Spleen (tissue), 11 donors: ENCODE data around the gene PIP4P1. TPM values are rescaled to one million over a fixed set of nuclear protein-coding genes. Genes with fewer than 3 reads are reported as not detected.

Experiments
- DNase-seq: peaks from one replicate; pipeline ENCODE4 v3.0.0-alpha.2; 2020
- H3K27ac ChIP-seq, 8 donors: fragments of 200-600 bp; sonication (generic) in 7 of 8; 1 replicate in 4 of 8; 2 replicates in 4 of 8; pipeline versions ENCODE4 v1.5.0 to v1.8.0; 2016 to 2021; ENCODE audit warnings: inconsistent platforms in 4 of 8, mild to moderate bottlenecking in 4 of 8, moderate library complexity in 1 of 8
- H3K27me3 ChIP-seq, 7 donors: fragments of 200-600 bp; sonication (generic) in 6 of 7; replicated peaks in 1 of 7; 1 replicate in 4 of 7; 2 replicates in 3 of 7; pipeline versions ENCODE4 v1.5.0 to v1.8.0; 2016 to 2021; ENCODE audit warnings: inconsistent platforms in 3 of 7, mild to moderate bottlenecking in 1 of 7
- H3K36me3 ChIP-seq, 6 donors: fragments of 200-600 bp; sonication (generic) in 5 of 6; 1 replicate in 4 of 6; 2 replicates in 2 of 6; pipeline versions ENCODE4 v1.5.0 to v1.8.0; 2016 to 2021; ENCODE audit warnings: inconsistent platforms in 2 of 6
- H3K4me1 ChIP-seq, 6 donors: fragments of 200-600 bp; sonication (generic) in 5 of 6; 1 replicate in 3 of 6; 2 replicates in 3 of 6; pipeline versions ENCODE4 v1.5.0 to v1.8.0; 2016 to 2021; ENCODE audit warnings: inconsistent platforms in 3 of 6
- H3K4me3 ChIP-seq, 8 donors: fragments of 200-600 bp; sonication (generic) in 7 of 8; 1 replicate in 4 of 8; 2 replicates in 4 of 8; pipeline versions ENCODE4 v1.5.0 to v1.8.0; 2016 to 2021; ENCODE audit warnings: inconsistent platforms in 4 of 8, mild to moderate bottlenecking in 4 of 8, moderate library complexity in 2 of 8
- H3K9me3 ChIP-seq, 8 donors: fragments of 200-600 bp; sonication (generic) in 7 of 8; 1 replicate in 4 of 8; 2 replicates in 4 of 8; pipeline versions ENCODE4 v1.5.0 to v1.8.0; 2016 to 2021; ENCODE audit warnings: inconsistent platforms in 4 of 8
- POLR2A ChIP-seq, 3 donors: fragments of 450-650 bp; IDR thresholded peaks; one replicate each; pipeline ENCODE4 v1.5.1; 2017; ENCODE audit warnings: antibody characterized with exemption in 3 of 3, mild to moderate bottlenecking in 1 of 3
- POLR2AphosphoS5 ChIP-seq, 3 donors: sonication (generic); formaldehyde crosslinking; IDR thresholded peaks; one replicate each; pipeline ENCODE4 v1.5.1; 2017; ENCODE audit warnings: antibody characterized with exemption in 3 of 3
- WGBS, 5 donors: extraction: QIAGEN DNeasy Blood & Tissue Kit in 3 of 5; methylation state at CpG; one replicate each; pipeline versions ENCODE4 v1.1.5 to v1.1.7; 2013 to 2018; 5-methylcytosine and 5-hydroxymethylcytosine counted together
- intact Hi-C: fragments of 100-400 bp; cut with DNase I; formaldehyde crosslinking; loops from one replicate; pipeline ENCODE4 v1.15.0; 2023; ENCODE audit warnings: low total_unique reads
- polyA plus RNA-seq, 3 donors: library from polyadenylated mRNA; stranded (reverse); fragments of 200-250 nt; gene quantifications; one replicate each; pipeline ENCODE4 v1.2.1, GENCODE V29; 2013
- total RNA-seq, 7 donors: library from RNA; depleted of rRNA in 3 of 7; stranded (reverse); fragments of >200 nt in 3 of 7; fragmentation: NEBNext Ultra II Directional in 4 of 7; extraction: Animal tissue kit (Norgen Biotek cat#: 25700) in 4 of 7; gene quantifications; one replicate each; pipeline versions ENCODE4 v1.1.0 to v1.2.1, GENCODE V29; 2016 to 2021
- TF ChIP-seq, protein P1 (sequence below), 11 experiments: fragments of 200-600 bp in 7 of 11; fragments of 450-650 bp in 4 of 11; sonication (generic) in 4 of 11; IDR thresholded peaks in 8 of 11; conservative IDR thresholded peaks in 3 of 11; 1 replicate in 7 of 11; 2 replicates in 4 of 11; pipeline versions ENCODE4 v1.4.0 to v1.8.0; 2016 to 2021; ENCODE audit warnings: antibody characterized with exemption in 11 of 11, inconsistent platforms in 4 of 11, mild to moderate bottlenecking in 1 of 11
- donor health status: healthy with polysubstance abuse.
- donor health status: DM: no; HTN: no; CAD: no; lungs with moderate emphysema.
- donor health status: DM: no; HTN: no; CAD: no.
- donor health status: Bipolar disorder and iron deficiency.
- donor health status: healthy.
- donor health status: DM: no; HTN: no; CAD: no.
- donor health status: DM: yes; HTN: yes; CAD: no.

PIP4P1 gene
- total and polyA plus RNA-seq, 10 donors = 32.5 to 79.6 (median 39.5) TPM

DNA sequence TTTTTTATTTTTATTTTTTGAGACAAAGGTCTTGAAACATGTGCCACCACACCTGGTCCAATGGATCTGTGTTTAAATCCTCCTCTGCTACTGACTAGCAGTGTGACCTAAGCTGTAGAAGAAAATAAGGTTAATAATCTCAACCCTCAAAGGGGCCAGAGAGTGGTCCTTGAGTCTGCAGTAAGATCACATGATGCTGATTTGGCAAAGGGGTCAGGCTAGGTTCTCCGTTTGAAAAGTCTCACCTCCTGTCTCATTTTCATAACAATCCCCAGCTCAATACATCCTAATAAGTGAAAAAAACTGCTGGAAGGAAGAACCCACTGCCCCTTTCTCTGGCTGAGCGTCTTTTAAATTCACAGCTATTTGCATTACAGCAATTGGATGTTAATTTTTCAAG, 40.0 kb downstream of the PIP4P1 start:
- 56 to 78% (median 74%) methylated on average over 2 of the region's 2 CpGs for WGBS, 5 donors
- no peak for DNase-seq
- no peak overlapping the region for H3K4me3 ChIP-seq
- peaks cover 0 to 22% (median 2%) of the 10 kb centered on the region in 6 donors for H3K4me1 ChIP-seq
- H3K36me3 ChIP-seq = no peaks in the 10 kb centered on the region
- H3K27me3 ChIP-seq = no peaks in the 10 kb centered on the region
- intact Hi-C loops = no loop called here
- no peak overlapping the region for H3K27ac ChIP-seq
- H3K9me3 ChIP-seq = no peaks in the 10 kb centered on the region
- no peak for TF ChIP-seq POLR2AphosphoS5 (IDR thresholded peaks at IDR 0.05)
- TF ChIP-seq POLR2A (IDR thresholded peaks at IDR 0.05) = no peak
- TF ChIP-seq, protein P1, sequence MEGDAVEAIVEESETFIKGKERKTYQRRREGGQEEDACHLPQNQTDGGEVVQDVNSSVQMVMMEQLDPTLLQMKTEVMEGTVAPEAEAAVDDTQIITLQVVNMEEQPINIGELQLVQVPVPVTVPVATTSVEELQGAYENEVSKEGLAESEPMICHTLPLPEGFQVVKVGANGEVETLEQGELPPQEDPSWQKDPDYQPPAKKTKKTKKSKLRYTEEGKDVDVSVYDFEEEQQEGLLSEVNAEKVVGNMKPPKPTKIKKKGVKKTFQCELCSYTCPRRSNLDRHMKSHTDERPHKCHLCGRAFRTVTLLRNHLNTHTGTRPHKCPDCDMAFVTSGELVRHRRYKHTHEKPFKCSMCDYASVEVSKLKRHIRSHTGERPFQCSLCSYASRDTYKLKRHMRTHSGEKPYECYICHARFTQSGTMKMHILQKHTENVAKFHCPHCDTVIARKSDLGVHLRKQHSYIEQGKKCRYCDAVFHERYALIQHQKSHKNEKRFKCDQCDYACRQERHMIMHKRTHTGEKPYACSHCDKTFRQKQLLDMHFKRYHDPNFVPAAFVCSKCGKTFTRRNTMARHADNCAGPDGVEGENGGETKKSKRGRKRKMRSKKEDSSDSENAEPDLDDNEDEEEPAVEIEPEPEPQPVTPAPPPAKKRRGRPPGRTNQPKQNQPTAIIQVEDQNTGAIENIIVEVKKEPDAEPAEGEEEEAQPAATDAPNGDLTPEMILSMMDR (IDR thresholded peaks at IDR 0.05 in 8 of 11, conservative IDR thresholded peaks at IDR 0.05 in 3 of 11) = no peak

DNA sequence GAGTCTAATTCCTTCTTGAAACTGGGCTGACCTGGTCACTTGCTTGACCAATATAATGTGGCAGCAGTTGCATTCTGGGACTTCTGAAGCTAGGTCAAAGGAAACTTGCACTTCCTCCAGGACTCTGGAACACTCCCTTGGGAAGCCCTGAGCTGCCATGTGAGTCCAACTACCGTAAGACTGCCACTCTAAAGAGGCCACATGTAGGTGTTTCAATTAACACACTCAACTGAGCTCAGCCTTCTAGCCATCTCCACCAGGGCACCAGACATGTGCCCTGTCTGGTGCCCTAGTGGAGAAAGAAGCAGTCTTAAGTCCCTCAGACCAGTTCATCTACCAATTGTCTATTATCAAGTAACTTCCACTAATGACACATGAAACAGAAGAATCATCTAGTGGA, 41.8 kb downstream of the PIP4P1 start:
- WGBS, 5 donors = 48 to 62% (median 53%) methylated on average over 1 of the region's 1 CpG
- intact Hi-C loops = loop anchor here (10.0 kb wide), 1 partner anchor 45 kb away; the partner anchor contains the start of genes PIP4P1 and PNP
- TF ChIP-seq, protein P1 (IDR thresholded peaks at IDR 0.05 in 8 of 11, conservative IDR thresholded peaks at IDR 0.05 in 3 of 11) = no peak
- TF ChIP-seq POLR2A (IDR thresholded peaks at IDR 0.05) (no peak), POLR2AphosphoS5 (IDR thresholded peaks at IDR 0.05) (no peak)
- H3K4me3 ChIP-seq = no peak overlapping the region
- no peak overlapping the region for H3K27ac ChIP-seq
- no peak for DNase-seq
- no peaks in the 10 kb centered on the region for H3K27me3 ChIP-seq
- peaks cover 4 to 33% (median 15%) of the 10 kb centered on the region in 6 donors for H3K4me1 ChIP-seq
- no peaks in the 10 kb centered on the region for H3K36me3 ChIP-seq
- H3K9me3 ChIP-seq = no peaks in the 10 kb centered on the region

DNA sequence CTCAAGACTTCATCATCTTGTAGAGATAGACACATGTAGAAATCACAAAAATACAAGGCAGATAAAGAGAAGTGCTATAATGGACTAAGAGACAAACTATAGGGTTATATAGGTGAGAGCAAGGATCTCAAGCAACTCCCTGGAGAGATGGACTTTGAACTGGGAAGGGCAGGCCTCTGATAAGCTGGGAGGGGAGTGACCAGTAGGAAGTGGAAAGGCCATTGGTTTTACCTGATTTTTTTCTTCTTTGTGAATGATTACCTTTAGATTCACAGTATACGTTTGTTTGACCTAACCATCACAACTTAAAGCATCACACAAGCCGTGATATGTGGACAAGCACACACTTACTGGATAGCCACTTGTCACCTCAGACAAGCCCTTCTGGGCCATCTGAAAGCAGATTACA, 42.7 kb downstream of the PIP4P1 start:
- no peak overlapping the region for H3K27ac ChIP-seq
- 91 to 96% (median 94%) methylated on average over 2 of the region's 2 CpGs for WGBS, 5 donors
- intact Hi-C loops = loop anchor here (10.0 kb wide), 1 partner anchor 46 kb away; the partner anchor contains the start of genes PIP4P1 and PNP
- DNase-seq = no peak
- peaks cover 8 to 42% (median 22%) of the 10 kb centered on the region in 6 donors for H3K4me1 ChIP-seq
- TF ChIP-seq, protein P1 (IDR thresholded peaks at IDR 0.05 in 8 of 11, conservative IDR thresholded peaks at IDR 0.05 in 3 of 11) = no peak
- TF ChIP-seq POLR2AphosphoS5 (IDR thresholded peaks at IDR 0.05) (no peak), POLR2A (IDR thresholded peaks at IDR 0.05) (no peak)
- no peaks in the 10 kb centered on the region for H3K9me3 ChIP-seq
- no peaks in the 10 kb centered on the region for H3K27me3 ChIP-seq
- no peaks in the 10 kb centered on the region for H3K36me3 ChIP-seq
- no peak overlapping the region for H3K4me3 ChIP-seq

DNA sequence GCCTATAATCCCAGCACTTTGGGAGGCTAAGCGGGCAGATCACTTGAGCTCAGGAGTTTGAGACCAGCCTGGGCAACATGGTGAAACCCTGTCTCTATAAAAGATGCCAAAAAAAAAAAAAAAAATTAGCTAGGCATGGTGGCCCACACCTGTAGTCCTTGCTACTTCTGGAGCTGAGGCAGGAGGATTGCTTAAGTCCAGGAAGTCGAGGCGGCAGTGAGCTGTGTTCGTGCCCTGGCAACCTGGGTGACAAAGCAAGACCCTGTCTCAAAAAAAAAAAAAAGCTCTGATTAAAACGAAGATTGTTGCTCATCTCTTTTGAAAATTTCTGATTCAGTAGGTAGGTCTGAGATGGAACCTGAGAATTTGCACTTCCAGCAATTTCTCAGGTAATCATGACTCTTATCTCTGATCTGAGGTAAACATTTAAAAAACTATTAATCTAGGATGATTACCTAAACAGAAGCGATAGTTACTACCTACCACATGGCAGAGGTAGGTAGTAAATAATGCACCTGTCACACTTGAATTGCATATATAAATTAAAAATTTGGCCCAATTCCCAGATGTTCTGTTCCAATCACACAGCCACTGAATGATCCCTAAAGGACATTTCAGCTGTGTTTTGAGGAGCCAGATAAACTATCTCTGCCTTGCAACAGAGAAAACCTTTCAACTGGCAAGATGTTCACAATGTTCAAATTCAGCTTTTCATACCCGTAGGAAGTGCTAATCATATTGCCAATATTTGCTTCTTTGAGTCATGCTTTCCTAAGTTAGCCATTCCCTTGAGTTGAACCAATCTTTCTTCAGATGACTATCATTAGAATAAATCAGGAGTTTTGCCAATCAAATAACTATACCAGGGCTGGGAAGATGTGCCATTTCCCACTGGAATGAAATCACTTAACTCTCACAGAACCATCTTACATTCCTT, 43.7 kb downstream of the PIP4P1 start:
- TF ChIP-seq, protein P1 (IDR thresholded peaks at IDR 0.05 in 8 of 11, conservative IDR thresholded peaks at IDR 0.05 in 3 of 11) = no peak
- TF ChIP-seq POLR2AphosphoS5 (IDR thresholded peaks at IDR 0.05) (no peak), POLR2A (IDR thresholded peaks at IDR 0.05) (no peak)
- Histone ChIP-seq H3K27ac (no peak overlapping the region), H3K27me3 (no peaks in the 10 kb centered on the region), H3K4me3 (no peak overlapping the region), H3K36me3 (no peaks in the 10 kb centered on the region), H3K4me1 (peaks cover 8 to 46% (median 22%) of the 10 kb centered on the region in 6 donors), H3K9me3 (no peaks in the 10 kb centered on the region)
- no peak for DNase-seq
- WGBS, 5 donors = 56 to 77% (median 68%) methylated on average over 7 of the region's 7 CpGs
- intact Hi-C loops = loop anchor here (10.0 kb wide), 1 partner anchor 47 kb away; the partner anchor contains the start of genes PIP4P1 and PNP
